Liver (tissue), 9 donors: ENCODE data around the gene RCOR1. TPM values are rescaled to one million over a fixed set of nuclear protein-coding genes. Genes with fewer than 3 reads are reported as not detected.

Source experiments
- DNase-seq: peaks from one replicate; pipeline ENCODE4 v3.0.0-alpha.2; 2017; ENCODE audit warnings: low spot score
- H3K27ac ChIP-seq, 2 donors: one replicate each; pipeline ENCODE4 v1.7.0; 2013; ENCODE audit warnings: inconsistent platforms in 2 of 2, low read length in 2 of 2, control low read depth in 1 of 2, low read depth in 1 of 2, mild to moderate bottlenecking in 1 of 2
- H3K27me3 ChIP-seq, 4 donors: one replicate each; pipeline versions ENCODE4 v1.6.1 to v1.7.0; 2013; ENCODE audit warnings: low read length in 3 of 4, inconsistent platforms in 1 of 4, mild to moderate bottlenecking in 1 of 4, moderate library complexity in 1 of 4; ENCODE audit not compliant: control insufficient read depth in 4 of 4, insufficient read depth in 4 of 4
- H3K36me3 ChIP-seq, 4 donors: one replicate each; pipeline versions ENCODE4 v1.6.1 to v1.7.0; 2013; ENCODE audit warnings: low read length in 3 of 4, mild to moderate bottlenecking in 3 of 4, low read depth in 1 of 4, moderate library complexity in 1 of 4; ENCODE audit not compliant: control insufficient read depth in 4 of 4, insufficient read depth in 3 of 4
- H3K4me1 ChIP-seq, 4 donors: one replicate each; pipeline versions ENCODE4 v1.6.1 to v1.7.0; 2013; ENCODE audit warnings: low read length in 3 of 4, mild to moderate bottlenecking in 3 of 4, moderate library complexity in 1 of 4; ENCODE audit not compliant: control insufficient read depth in 4 of 4, insufficient read depth in 4 of 4
- H3K4me3 ChIP-seq, 3 donors: one replicate each; pipeline versions ENCODE4 v1.6.1 to v1.7.0; 2013; ENCODE audit warnings: low read length in 3 of 3, control low read depth in 1 of 3, low read depth in 1 of 3, mild to moderate bottlenecking in 1 of 3
- H3K9ac ChIP-seq, 2 donors: one replicate each; pipeline ENCODE4 v1.7.0; 2013; ENCODE audit warnings: low read length in 2 of 2, mild to moderate bottlenecking in 2 of 2, moderate library complexity in 2 of 2, control low read depth in 1 of 2, low read depth in 1 of 2
- H3K9me3 ChIP-seq, 4 donors: one replicate each; pipeline versions ENCODE4 v1.6.1 to v1.7.0; 2013; ENCODE audit warnings: low read length in 3 of 4; ENCODE audit not compliant: control insufficient read depth in 4 of 4
- EGR1 ChIP-seq, 2 donors: IDR thresholded peaks; 2 replicates each; pipeline ENCODE4 v1.6.1; 2016 to 2018; ENCODE audit warnings: antibody characterized with exemption in 2 of 2, low read depth in 2 of 2
- FOXA1 ChIP-seq: IDR thresholded peaks from 2 replicates; pipeline ENCODE4 v1.6.1; 2016; ENCODE audit warnings: antibody characterized with exemption
- FOXA2 ChIP-seq: IDR thresholded peaks from 2 replicates; pipeline ENCODE4 v1.6.1; 2016; ENCODE audit warnings: antibody characterized with exemption
- HNF4A ChIP-seq, 2 donors: conservative IDR thresholded peaks; 2 replicates each; pipeline ENCODE4 v1.6.1; 2016; ENCODE audit warnings: antibody characterized with exemption in 2 of 2, mild to moderate bottlenecking in 2 of 2
- HNF4G ChIP-seq: IDR thresholded peaks from 2 replicates; pipeline ENCODE4 v1.6.1; 2016; ENCODE audit warnings: antibody characterized with exemption
- REST ChIP-seq: IDR thresholded peaks from 2 replicates; pipeline ENCODE4 v1.6.1; 2016; ENCODE audit warnings: antibody characterized with exemption, mild to moderate bottlenecking
- SP1 ChIP-seq: IDR thresholded peaks from 2 replicates; pipeline ENCODE4 v1.6.1; 2018; ENCODE audit warnings: antibody characterized with exemption, mild to moderate bottlenecking
- TAF1 ChIP-seq: conservative IDR thresholded peaks from 2 replicates; pipeline ENCODE4 v1.6.1; 2016; ENCODE audit warnings: antibody characterized with exemption, mild to moderate bottlenecking
- WGBS: extraction: QIAGEN DNeasy Blood & Tissue Kit; methylation state at CpG from one replicate; pipeline ENCODE4 v1.1.7; 2013; 5-methylcytosine and 5-hydroxymethylcytosine counted together
- polyA plus RNA-seq, 2 donors: library from polyadenylated mRNA; stranded (reverse) in 1 of 2; unstranded in 1 of 2; fragments of 200-250 nt in 1 of 2; fragments of >200 nt in 1 of 2; fragmentation: Nextera tagmentation in 1 of 2; extraction: Ambion mirVana in 1 of 2; gene quantifications; one replicate each; pipeline versions ENCODE4 v1.2.1 to v1.2.3, GENCODE V29; 2013 to 2015
- total RNA-seq, 2 donors: library from RNA; depleted of rRNA; stranded (reverse); fragments of >200 nt; gene quantifications; one replicate each; pipeline ENCODE4 v1.2.3, GENCODE V29; 2014
- TF ChIP-seq, protein P1 (sequence below): fragments of 150-350 bp; IDR thresholded peaks from 2 replicates; pipeline ENCODE4 v1.5.1; 2017; ENCODE audit warnings: improper control_type of control experiment, low read depth, low read length; ENCODE audit not compliant: missing input control
- donor health status: healthy.
- donor health status: healthy.
- donor health status: healthy.
- donor health status: healthy.
- donor health status: healthy.

Gene RCOR1
- 10 to 100 TPM in 1 of 2 donors, 1 to 10 TPM in 1; 6.9 to 17.0 TPM for total RNA-seq
- polyA plus RNA-seq, result 1 to 10 TPM; 4.2 to 4.6 TPM

DNA sequence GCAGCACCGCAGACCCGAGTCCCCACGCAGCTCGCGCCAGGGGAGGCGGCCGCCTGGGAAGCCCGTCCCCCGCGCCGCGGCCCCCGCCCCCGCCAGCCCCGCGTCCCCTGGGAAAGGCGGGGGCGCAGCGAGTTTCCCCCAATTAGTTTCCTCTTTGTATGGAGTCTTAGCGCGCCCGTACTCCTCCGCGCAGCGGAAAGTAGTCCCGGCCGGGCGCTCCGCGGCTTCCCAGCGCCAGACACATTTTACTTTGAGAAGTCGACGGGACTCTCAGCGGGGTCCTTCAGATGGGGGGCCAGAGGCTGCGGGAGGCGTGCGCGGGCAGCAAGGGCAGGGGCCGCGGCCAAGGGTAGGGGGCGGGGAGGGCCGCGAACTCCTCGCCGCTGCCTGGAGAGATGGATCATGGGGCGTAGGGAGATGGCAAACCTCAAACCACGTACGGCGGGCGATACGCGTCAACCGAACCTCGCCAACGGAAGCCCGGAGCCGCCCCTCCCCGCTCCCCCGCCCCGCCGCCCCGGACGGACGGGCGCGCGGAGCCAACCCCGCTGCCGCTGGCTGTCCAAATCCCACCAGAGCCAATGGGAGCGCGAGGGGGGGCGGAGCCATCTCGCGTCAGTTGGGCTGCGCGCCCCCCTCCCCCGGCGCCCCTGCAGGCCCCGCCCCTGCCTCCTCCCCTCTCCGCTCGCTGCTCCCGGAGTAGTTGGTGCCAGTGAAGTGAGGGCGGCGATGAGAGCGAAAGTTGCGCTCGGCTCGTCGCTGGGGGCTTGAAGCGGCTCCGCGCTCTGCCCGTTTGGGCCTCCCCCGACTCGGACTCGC is at the start of gene RCOR1:
Gene RCOR1 (plus strand): TSS at position 706 of the 819 bp plus-strand sequence. CDS start 238 bp downstream, outside the sequence.
- Histone ChIP-seq H3K4me3 (peak within 1 kb of the TSS; percentile 67 to 99 (median 78)), H3K9ac (peak within 1 kb of the TSS; percentile 44 to 71), H3K36me3 (no peaks in the 10 kb centered on the region), H3K4me1 (peaks cover 4 to 13% (median 10%) of the 10 kb centered on the region in 4 donors), H3K27ac (peak within 1 kb of the TSS; percentile 99), H3K27me3 (no peaks in the 10 kb centered on the region), H3K9me3 (no peaks in the 10 kb centered on the region)
- peak; percentile 98 for DNase-seq
- under 1% methylated on average over 96 of the region's 96 CpGs for WGBS
- TF ChIP-seq TAF1 (peak; percentile 44), REST (peak; percentile 56), SP1 (peak; percentile 31), EGR1 (IDR thresholded peaks at IDR 0.05; ENCODE audit: low read depth in 2 of 2) (no peak)
- TF ChIP-seq, protein P1, sequence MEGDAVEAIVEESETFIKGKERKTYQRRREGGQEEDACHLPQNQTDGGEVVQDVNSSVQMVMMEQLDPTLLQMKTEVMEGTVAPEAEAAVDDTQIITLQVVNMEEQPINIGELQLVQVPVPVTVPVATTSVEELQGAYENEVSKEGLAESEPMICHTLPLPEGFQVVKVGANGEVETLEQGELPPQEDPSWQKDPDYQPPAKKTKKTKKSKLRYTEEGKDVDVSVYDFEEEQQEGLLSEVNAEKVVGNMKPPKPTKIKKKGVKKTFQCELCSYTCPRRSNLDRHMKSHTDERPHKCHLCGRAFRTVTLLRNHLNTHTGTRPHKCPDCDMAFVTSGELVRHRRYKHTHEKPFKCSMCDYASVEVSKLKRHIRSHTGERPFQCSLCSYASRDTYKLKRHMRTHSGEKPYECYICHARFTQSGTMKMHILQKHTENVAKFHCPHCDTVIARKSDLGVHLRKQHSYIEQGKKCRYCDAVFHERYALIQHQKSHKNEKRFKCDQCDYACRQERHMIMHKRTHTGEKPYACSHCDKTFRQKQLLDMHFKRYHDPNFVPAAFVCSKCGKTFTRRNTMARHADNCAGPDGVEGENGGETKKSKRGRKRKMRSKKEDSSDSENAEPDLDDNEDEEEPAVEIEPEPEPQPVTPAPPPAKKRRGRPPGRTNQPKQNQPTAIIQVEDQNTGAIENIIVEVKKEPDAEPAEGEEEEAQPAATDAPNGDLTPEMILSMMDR, result no peak

DNA sequence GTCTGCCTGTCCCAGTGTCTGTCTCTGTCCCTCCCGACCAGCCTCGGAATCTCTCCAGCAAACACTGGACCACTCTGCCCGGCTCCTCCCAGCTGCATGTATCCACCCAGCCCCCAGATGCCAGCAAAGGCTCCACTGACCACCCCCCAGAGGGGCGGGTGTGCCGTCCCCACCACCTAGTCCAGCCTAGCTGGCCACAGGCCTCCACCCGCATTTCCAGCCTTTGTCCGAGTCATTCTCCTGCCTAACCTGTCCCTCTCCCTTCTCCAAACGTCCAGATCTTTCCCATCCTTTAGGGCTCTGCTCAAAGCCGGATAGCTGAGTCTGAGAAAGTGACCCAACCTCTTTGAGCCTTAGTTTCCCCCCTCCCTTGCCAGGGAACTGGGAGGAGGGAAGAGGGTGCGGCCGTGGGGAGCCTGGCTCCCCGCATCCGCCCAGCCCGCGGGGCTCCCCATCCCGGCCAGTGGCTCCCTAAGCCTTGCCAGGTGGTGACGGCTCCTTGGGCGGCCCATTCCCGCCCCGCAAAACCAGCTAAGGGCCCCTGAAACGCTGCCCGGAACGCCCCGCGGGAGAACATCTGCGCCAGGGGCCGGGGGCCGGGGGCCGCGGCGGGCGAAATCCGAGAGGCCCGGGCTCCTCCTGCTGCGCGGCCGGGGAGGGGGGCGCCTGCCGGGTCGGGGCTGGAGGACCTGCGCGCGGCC is 48.3 kb upstream of the RCOR1 start:
- Histone ChIP-seq H3K27ac (no peak overlapping the region), H3K9ac (no peak overlapping the region), H3K27me3 (peaks cover 0 to 3% (median under 1%) of the 10 kb centered on the region in 4 donors), H3K4me3 (peak overlapping the region in 1 of 3 donors; percentile 24), H3K4me1 (peaks cover 0 to 7% (median 1%) of the 10 kb centered on the region in 4 donors), H3K9me3 (no peaks in the 10 kb centered on the region), H3K36me3 (no peaks in the 10 kb centered on the region)
- TF ChIP-seq REST (no peak), FOXA2 (no peak), HNF4A (conservative IDR thresholded peaks at IDR 0.05) (no peak), HNF4G (no peak), FOXA1 (no peak)
- WGBS, result 33% methylated on average over 43 of the region's 43 CpGs
- DNase-seq, result no peak
